ENCODE results near the gene VPS35L. TPM values are rescaled to one million over a fixed set of nuclear protein-coding genes. Genes with fewer than 3 reads are reported as not detected.

VPS35L gene
- total RNA-seq, 1 experiment from 2014 or later: 55.5 TPM

- TF ChIP-seq, protein P1, sequence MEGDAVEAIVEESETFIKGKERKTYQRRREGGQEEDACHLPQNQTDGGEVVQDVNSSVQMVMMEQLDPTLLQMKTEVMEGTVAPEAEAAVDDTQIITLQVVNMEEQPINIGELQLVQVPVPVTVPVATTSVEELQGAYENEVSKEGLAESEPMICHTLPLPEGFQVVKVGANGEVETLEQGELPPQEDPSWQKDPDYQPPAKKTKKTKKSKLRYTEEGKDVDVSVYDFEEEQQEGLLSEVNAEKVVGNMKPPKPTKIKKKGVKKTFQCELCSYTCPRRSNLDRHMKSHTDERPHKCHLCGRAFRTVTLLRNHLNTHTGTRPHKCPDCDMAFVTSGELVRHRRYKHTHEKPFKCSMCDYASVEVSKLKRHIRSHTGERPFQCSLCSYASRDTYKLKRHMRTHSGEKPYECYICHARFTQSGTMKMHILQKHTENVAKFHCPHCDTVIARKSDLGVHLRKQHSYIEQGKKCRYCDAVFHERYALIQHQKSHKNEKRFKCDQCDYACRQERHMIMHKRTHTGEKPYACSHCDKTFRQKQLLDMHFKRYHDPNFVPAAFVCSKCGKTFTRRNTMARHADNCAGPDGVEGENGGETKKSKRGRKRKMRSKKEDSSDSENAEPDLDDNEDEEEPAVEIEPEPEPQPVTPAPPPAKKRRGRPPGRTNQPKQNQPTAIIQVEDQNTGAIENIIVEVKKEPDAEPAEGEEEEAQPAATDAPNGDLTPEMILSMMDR (IDR thresholded peaks at IDR 0.05; ENCODE audit: unreplicated experiment): no peak
- H3K4me3 Mint-ChIP-seq (ENCODE audit: unreplicated experiment): no peak overlapping the region
- ChIA-PET POLR2A (interaction anchor here (1.0 kb wide), 1 partner anchor 19 kb away, joined by 3 read pairs; no protein-coding TSS in a partner anchor), CTCF (interaction anchor here (0.9 to 7.9 kb wide), 4 partner anchors 10 to 281 kb away, joined by 3 to 56 read pairs (median 11); no protein-coding TSS in a partner anchor)
- no TSS peak for BruUV-seq (replicated peaks)
- DNase-seq (ENCODE audit: unreplicated experiment): no peak
- no peaks in the 10 kb centered on the region for H3K4me1 Mint-ChIP-seq (ENCODE audit: insufficient read depth, unreplicated experiment)
- H3K27ac Mint-ChIP-seq (ENCODE audit: low read depth, unreplicated experiment): no peak overlapping the region
- no peaks in the 10 kb centered on the region for H3K27me3 Mint-ChIP-seq (ENCODE audit: insufficient read depth, unreplicated experiment)
- H3K9me3 Mint-ChIP-seq (ENCODE audit: unreplicated experiment): no peaks in the 10 kb centered on the region
- intact Hi-C loops (cut with micrococcal nuclease): loop anchor here (10.0 kb wide), 2 partner anchors 89 to 779 kb away; no protein-coding TSS in a partner anchor
- H3K36me3 Mint-ChIP-seq (ENCODE audit: insufficient read depth, unreplicated experiment): peaks cover 68% of the 10 kb centered on the region
Observed at GRCh38 chr16:19605701-19606100, 50.2 kb downstream of the VPS35L start.

DNA sequence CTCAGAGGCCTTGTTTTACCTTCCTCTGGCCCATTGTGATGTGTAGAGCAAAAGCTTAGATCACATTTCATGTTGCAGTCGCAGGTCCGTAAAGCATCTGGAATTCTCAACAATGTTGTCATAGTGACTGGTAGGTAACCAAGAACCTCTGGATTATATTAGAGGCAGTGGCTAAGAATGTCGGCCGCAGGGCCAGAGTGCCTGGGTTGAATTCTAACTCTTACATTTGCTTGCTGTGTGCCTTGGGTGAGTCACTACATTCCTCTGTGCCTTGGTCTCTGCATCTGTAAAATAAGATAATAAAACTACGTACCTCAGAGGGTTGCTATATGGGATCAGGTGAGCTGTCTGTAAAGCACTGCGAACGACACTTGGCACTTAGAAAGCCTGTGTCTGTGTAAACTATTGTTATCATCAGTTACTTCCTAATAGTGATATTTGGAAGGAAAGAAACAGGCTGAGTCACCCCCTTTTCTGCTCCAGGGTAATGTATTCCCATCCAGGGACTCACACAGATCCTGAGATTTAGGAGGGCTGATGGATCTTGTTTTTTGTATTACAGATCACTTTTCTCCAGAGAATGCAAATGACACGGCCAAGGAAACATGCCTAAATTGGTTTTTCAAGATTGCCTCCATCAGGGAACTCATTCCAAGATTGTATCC lies 52.2 kb downstream of the VPS35L start:
- TF ChIP-seq, protein P1 (IDR thresholded peaks at IDR 0.05; ENCODE audit: unreplicated experiment): no peak
- no peaks in the 10 kb centered on the region for H3K9me3 Mint-ChIP-seq (ENCODE audit: unreplicated experiment)
- H3K27ac Mint-ChIP-seq (ENCODE audit: low read depth, unreplicated experiment): no peak overlapping the region
- ChIA-PET POLR2A (interaction anchor here (0.6 kb wide), 1 partner anchor 13 kb away, joined by 3 read pairs; no protein-coding TSS in a partner anchor), CTCF (interaction anchor here (1.4 to 2.1 kb wide), 6 partner anchors 10 to 300 kb away, joined by 4 to 17 read pairs (median 9); no protein-coding TSS in a partner anchor)
- DNase-seq (ENCODE audit: unreplicated experiment): no peak
- no peaks in the 10 kb centered on the region for H3K27me3 Mint-ChIP-seq (ENCODE audit: insufficient read depth, unreplicated experiment)
- H3K36me3 Mint-ChIP-seq (ENCODE audit: insufficient read depth, unreplicated experiment): peaks cover 64% of the 10 kb centered on the region
- H3K4me1 Mint-ChIP-seq (ENCODE audit: insufficient read depth, unreplicated experiment): no peaks in the 10 kb centered on the region
- intact Hi-C loops (cut with micrococcal nuclease): loop anchor here (10.0 kb wide), 2 partner anchors 87 to 777 kb away; no protein-coding TSS in a partner anchor
- no peak overlapping the region for H3K4me3 Mint-ChIP-seq (ENCODE audit: unreplicated experiment)
- no TSS peak for BruUV-seq (replicated peaks)

- POLR2A ChIA-PET: no interaction called here
- Mint-ChIP-seq H3K27ac (ENCODE audit: low read depth, unreplicated experiment) (no peak overlapping the region), H3K4me1 (ENCODE audit: insufficient read depth, unreplicated experiment) (no peaks in the 10 kb centered on the region), H3K4me3 (ENCODE audit: unreplicated experiment) (no peak overlapping the region), H3K27me3 (ENCODE audit: insufficient read depth, unreplicated experiment) (no peaks in the 10 kb centered on the region), H3K9me3 (ENCODE audit: unreplicated experiment) (no peaks in the 10 kb centered on the region), H3K36me3 (ENCODE audit: insufficient read depth, unreplicated experiment) (peaks cover 57% of the 10 kb centered on the region)
- TF ChIP-seq, protein P1 (IDR thresholded peaks at IDR 0.05; ENCODE audit: unreplicated experiment): no peak
- CTCF ChIA-PET: interaction anchor here (1.2 to 4.0 kb wide), 3 partner anchors 9 to 277 kb away, joined by 6 to 16 read pairs (median 6); no protein-coding TSS in a partner anchor
- intact Hi-C loops (cut with micrococcal nuclease): loop anchor here (10.0 kb wide), 2 partner anchors 85 to 775 kb away; no protein-coding TSS in a partner anchor
- no TSS peak for BruUV-seq (replicated peaks)
- no peak for DNase-seq (ENCODE audit: unreplicated experiment)
Observed at GRCh38 chr16:19609359-19609758, 53.9 kb downstream of the VPS35L start.

DNA sequence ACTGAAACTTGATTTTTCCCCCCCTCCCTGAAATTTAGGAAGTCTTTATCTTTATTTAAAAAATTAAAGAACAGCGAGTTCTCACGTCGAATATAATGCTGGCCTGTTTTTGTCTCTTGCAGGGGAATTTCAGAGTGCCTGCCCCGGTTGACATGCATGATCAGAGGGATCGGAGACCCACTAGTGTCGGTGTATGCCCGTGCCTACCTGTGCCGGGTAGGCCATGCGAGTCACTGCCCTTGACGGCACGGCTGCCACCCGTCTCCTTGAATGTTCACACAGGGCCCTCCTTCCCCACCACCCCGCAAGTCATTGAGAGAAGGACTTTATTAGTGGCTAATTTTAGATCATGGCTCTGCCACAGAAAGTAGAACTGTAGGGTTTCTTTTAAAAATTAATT lies 54.7 kb downstream of the VPS35L start:
- intact Hi-C loops (cut with micrococcal nuclease): no loop called here
- Mint-ChIP-seq H3K36me3 (ENCODE audit: insufficient read depth, unreplicated experiment) (peaks cover 49% of the 10 kb centered on the region), H3K9me3 (ENCODE audit: unreplicated experiment) (no peaks in the 10 kb centered on the region), H3K27ac (ENCODE audit: low read depth, unreplicated experiment) (no peak overlapping the region), H3K27me3 (ENCODE audit: insufficient read depth, unreplicated experiment) (no peaks in the 10 kb centered on the region), H3K4me1 (ENCODE audit: insufficient read depth, unreplicated experiment) (no peaks in the 10 kb centered on the region), H3K4me3 (ENCODE audit: unreplicated experiment) (no peak overlapping the region)
- CTCF ChIA-PET: interaction anchor here (1.3 to 4.0 kb wide), 4 partner anchors 10 to 691 kb away, joined by 3 to 16 read pairs (median 4); no protein-coding TSS in a partner anchor
- POLR2A ChIA-PET: no interaction called here
- DNase-seq (ENCODE audit: unreplicated experiment): no peak
- BruUV-seq (replicated peaks): no TSS peak
- TF ChIP-seq, protein P1 (IDR thresholded peaks at IDR 0.05; ENCODE audit: unreplicated experiment): no peak
